DOHH2 (cell line): ENCODE results near the gene REXO1.

Experiments used
- H3F3A ChIP-seq: fragments of 200-600 bp; sonication (generic), shearing (Covaris generic); 2 replicates; pipeline ENCODE4 v1.6.0; 2016; ENCODE audit warnings: antibody characterized with exemption, mild to moderate bottlenecking; ENCODE audit not compliant: control insufficient read depth, insufficient read depth
- H3K27ac ChIP-seq: fragments of 200-600 bp; sonication (generic); 2 replicates; pipeline ENCODE4 v1.5.1; 2014; ENCODE audit warnings: low read depth, mild to moderate bottlenecking, low read length, moderate library complexity
- H3K27me3 ChIP-seq: fragments of 200-600 bp; sonication (generic); 2 replicates; pipeline ENCODE4 v1.6.1; 2014; ENCODE audit warnings: mild to moderate bottlenecking, low read length, mixed read lengths; ENCODE audit not compliant: control insufficient read depth
- H3K36me3 ChIP-seq: fragments of 200-600 bp; sonication (generic); 2 replicates; pipeline ENCODE4 v1.6.1; 2014; ENCODE audit warnings: mild to moderate bottlenecking, low read length, moderate library complexity, mixed read lengths; ENCODE audit not compliant: control insufficient read depth
- H3K4me1 ChIP-seq: fragments of 200-600 bp; sonication (generic); 2 replicates; pipeline ENCODE4 v1.6.1; 2014; ENCODE audit warnings: mild to moderate bottlenecking, low read length, mixed read lengths; ENCODE audit not compliant: control insufficient read depth
- H3K4me2 ChIP-seq: fragments of 200-600 bp; sonication (generic); 2 replicates; pipeline ENCODE4 v1.6.0; 2014; ENCODE audit warnings: mild to moderate bottlenecking, low read length, moderate library complexity
- H3K4me3 ChIP-seq: fragments of 200-600 bp; sonication (generic); 2 replicates; pipeline ENCODE4 v1.5.1; 2014; ENCODE audit warnings: mild to moderate bottlenecking, low read length, mixed read lengths
- H3K79me2 ChIP-seq: fragments of 200-600 bp; sonication (generic); 2 replicates; pipeline ENCODE4 v1.6.1; 2014; ENCODE audit warnings: mild to moderate bottlenecking, low read length, mixed read lengths; ENCODE audit not compliant: control insufficient read depth
- H3K9me2 ChIP-seq: fragments of 200-600 bp; sonication (generic); replicated peaks from 2 replicates; pipeline ENCODE4 v1.6.1; 2014; ENCODE audit warnings: mild to moderate bottlenecking, low read length, mixed read lengths; ENCODE audit not compliant: control insufficient read depth
- H3K9me3 ChIP-seq: fragments of 200-600 bp; sonication (generic); 2 replicates; pipeline ENCODE4 v1.6.1; 2014; ENCODE audit warnings: antibody characterized with exemption, low read length, mixed read lengths; ENCODE audit not compliant: control insufficient read depth, insufficient read depth
- H4K20me1 ChIP-seq: fragments of 200-600 bp; sonication (generic); 2 replicates; pipeline ENCODE4 v1.6.0; 2014; ENCODE audit warnings: low read depth, mild to moderate bottlenecking, antibody characterized with exemption, low read length, moderate library complexity; ENCODE audit not compliant: control insufficient read depth, insufficient read depth
- EZH2phosphoT487 ChIP-seq: fragments of 200-600 bp; sonication (generic); IDR thresholded peaks from 2 replicates; pipeline ENCODE4 v1.6.1; 2017; ENCODE audit warnings: borderline replicate concordance, mild to moderate bottlenecking, antibody characterized with exemption, low read length, moderate library complexity, mixed read lengths
- TF ChIP-seq, protein P1 (sequence below): fragments of 200-600 bp; sonication (generic); IDR thresholded peaks from one replicate; pipeline ENCODE4 v1.5.1; 2014; ENCODE audit warnings: antibody characterized with exemption, mild to moderate bottlenecking, low read depth, low read length; ENCODE audit not compliant: poor library complexity, severe bottlenecking

Gene REXO1

DNA sequence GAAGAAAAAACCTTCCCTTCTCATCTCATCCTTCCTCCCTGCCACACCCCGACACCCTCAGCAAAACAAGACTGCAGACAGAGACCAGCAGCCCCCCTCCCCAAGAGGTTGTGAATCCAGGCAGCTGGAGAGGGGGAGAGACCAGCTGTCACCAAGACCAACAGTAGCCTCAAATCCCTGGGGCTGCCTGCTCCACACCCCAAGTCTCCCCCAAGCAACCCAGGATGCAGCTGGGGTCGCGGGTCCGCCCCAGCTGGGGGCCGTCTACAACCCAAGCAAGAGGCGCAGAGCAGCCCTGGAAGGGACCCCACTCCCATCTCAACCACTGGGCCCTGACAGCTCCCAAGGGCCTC lies 8.0 kb upstream of the REXO1 start:
- peaks cover 96% of the 10 kb centered on the region for H3K79me2 ChIP-seq
- H3K4me3 ChIP-seq, result peak overlapping the region; percentile 78
- peak overlapping the region; percentile 98 for H3K4me2 ChIP-seq
- H3K9me3 ChIP-seq, result no peaks in the 10 kb centered on the region
- H3K9me2 ChIP-seq, result no peaks in the 10 kb centered on the region
- peaks cover 13% of the 10 kb centered on the region; the same call in 1 of the 2 replicates for H4K20me1 ChIP-seq
- TF ChIP-seq, protein P1, sequence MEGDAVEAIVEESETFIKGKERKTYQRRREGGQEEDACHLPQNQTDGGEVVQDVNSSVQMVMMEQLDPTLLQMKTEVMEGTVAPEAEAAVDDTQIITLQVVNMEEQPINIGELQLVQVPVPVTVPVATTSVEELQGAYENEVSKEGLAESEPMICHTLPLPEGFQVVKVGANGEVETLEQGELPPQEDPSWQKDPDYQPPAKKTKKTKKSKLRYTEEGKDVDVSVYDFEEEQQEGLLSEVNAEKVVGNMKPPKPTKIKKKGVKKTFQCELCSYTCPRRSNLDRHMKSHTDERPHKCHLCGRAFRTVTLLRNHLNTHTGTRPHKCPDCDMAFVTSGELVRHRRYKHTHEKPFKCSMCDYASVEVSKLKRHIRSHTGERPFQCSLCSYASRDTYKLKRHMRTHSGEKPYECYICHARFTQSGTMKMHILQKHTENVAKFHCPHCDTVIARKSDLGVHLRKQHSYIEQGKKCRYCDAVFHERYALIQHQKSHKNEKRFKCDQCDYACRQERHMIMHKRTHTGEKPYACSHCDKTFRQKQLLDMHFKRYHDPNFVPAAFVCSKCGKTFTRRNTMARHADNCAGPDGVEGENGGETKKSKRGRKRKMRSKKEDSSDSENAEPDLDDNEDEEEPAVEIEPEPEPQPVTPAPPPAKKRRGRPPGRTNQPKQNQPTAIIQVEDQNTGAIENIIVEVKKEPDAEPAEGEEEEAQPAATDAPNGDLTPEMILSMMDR, result no peak
- TF ChIP-seq EZH2phosphoT487, result no peak
- H3K4me1 ChIP-seq, result peaks cover 99% of the 10 kb centered on the region
- H3F3A ChIP-seq, result peaks cover 18% of the 10 kb centered on the region
- H3K27me3 ChIP-seq, result no peaks in the 10 kb centered on the region
- peak overlapping the region; percentile 80 for H3K27ac ChIP-seq
- H3K36me3 ChIP-seq, result peaks cover 10% of the 10 kb centered on the region

DNA sequence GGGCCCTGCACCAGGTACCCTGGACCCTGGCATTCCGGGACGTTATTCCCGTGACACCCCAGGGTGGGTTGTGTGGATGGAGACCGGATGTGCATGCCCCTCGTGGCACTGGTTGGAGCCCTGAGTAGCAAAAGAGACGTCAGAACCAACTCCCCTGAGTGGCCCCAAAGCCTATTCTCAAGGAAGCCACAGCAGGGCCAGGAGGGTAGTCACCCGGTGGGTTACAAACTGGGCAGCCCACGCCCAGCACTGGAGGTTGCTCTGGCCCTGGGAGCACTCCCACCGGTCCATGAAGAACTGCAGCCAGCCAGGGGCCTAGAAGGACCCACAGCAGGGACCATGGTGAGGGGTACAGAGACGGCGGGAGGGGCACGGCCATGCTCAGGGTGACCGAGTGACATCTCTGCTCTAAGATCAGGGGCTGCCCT lies 7.6 kb upstream of the REXO1 start:
- Histone ChIP-seq H3K9me3 (no peaks in the 10 kb centered on the region), H3F3A (peaks cover 18% of the 10 kb centered on the region), H3K27ac (peak overlapping the region; percentile 80), H3K9me2 (no peaks in the 10 kb centered on the region), H3K79me2 (peaks cover 94% of the 10 kb centered on the region), H3K36me3 (peaks cover 10% of the 10 kb centered on the region), H3K4me2 (peak overlapping the region; percentile 98), H3K4me1 (peaks cover 94% of the 10 kb centered on the region), H3K27me3 (no peaks in the 10 kb centered on the region), H3K4me3 (peak overlapping the region; percentile 78), H4K20me1 (peaks cover 13% of the 10 kb centered on the region; the same call in 1 of the 2 replicates)
- TF ChIP-seq EZH2phosphoT487, result no peak
- TF ChIP-seq, protein P1, result peak; percentile 5

DNA sequence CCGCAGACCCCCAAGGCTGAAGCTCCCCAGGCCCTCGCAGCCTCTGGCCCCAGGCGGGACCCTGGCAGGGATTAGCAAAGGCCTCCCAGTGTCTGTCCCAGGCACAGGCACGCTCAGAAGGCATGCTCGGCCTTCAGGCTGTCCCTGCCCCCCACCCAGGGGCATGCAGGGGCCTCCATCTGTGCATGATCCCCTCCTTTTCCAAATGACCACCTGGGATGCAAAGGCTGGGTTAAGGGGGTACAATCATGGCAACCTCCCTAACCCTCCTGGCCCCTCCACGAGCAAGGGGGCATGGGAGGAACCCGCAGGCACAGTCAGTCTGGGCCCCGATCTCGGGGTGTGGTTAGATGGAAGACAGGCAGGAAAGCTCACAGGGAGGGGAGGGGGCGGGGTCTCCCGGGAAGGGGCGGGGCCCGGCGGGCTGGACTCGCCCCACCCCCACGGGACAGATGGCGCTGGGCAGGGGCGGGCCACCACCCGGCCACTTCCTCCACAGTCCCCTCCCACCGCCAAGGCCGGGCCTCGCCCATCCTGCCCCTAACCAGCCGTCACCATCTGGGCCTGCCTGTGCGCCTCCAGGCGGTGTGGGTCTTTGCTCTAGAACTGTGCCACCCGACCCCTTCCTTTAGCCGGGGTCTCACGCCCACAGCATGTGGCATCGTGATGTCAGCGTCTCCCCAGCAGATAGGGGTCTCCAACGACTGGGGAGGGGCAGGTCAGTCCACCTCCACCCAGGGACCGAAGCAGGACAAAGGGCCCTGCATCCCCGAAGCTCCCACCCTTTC lies 7.0 kb upstream of the REXO1 start:
- Histone ChIP-seq H3K27ac (peak overlapping the region; percentile 80), H3K79me2 (peaks cover 90% of the 10 kb centered on the region), H3K4me2 (peak overlapping the region; percentile 98), H3K4me1 (peaks cover 88% of the 10 kb centered on the region), H3K4me3 (peak overlapping the region; percentile 78), H4K20me1 (peaks cover 13% of the 10 kb centered on the region; the same call in 1 of the 2 replicates), H3K27me3 (no peaks in the 10 kb centered on the region), H3K36me3 (peaks cover 10% of the 10 kb centered on the region), H3K9me2 (no peaks in the 10 kb centered on the region), H3K9me3 (no peaks in the 10 kb centered on the region), H3F3A (peaks cover 18% of the 10 kb centered on the region)
- TF ChIP-seq EZH2phosphoT487, result no peak
- TF ChIP-seq, protein P1, result peak; percentile 27
